DMS53 (cell line): Measurements from ENCODE around the gene RBX1.
"Not testable (repeated sequence)": the region's sequence is repeated elsewhere in the genome, so short reads cannot be mapped to it uniquely, and the experiment has no call there.

Experiments used
- DNase-seq: peaks from one replicate; lab custom pipeline; 2025; lab: John Stamatoyannopoulos, UW

Gene RBX1

DNA sequence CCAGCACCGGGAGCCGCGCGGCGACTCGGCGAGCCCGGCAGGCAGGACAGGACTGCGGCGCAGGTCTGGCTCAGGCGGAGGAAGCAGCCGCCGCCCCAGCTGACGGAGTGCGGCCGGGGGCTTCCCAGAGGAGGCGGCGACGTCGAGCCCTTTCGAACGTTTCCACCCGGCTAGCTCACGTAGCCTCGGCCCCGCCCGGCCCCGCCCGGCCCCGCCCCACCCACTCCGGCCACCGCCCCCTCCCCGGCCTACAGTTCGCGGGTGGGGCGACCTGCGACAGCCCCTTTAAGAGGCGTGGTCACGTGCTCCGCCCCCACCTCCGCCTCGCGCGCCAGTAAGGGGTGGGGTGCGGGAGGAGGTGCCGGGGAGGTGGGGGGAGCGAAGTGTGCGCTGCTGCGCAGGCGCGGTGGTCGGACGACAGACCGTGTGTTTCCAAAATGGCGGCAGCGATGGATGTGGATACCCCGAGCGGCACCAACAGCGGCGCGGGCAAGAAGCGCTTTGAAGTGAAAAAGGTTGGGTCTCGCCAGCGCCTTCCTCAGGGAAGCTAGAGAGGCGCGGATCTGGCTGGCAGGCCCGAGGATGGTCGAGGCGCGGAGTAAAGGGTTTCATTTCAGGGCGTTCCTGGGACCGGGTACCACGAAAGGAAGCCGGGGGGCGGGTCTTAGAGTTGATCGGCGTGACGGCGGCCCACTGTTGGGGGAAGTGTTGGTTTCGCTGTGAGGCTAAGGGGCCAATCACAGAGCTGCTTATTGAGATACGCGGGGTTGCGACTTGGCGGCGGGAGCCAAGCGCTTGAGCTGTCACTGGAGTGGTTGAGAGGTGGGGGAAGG is at the start of gene RBX1:
RBX1 (plus strand) TSS at position 417 of the 833 bp plus-strand sequence; CDS start at position 438, 21 bp downstream.
- DNase-seq: peak; percentile 96

DNA sequence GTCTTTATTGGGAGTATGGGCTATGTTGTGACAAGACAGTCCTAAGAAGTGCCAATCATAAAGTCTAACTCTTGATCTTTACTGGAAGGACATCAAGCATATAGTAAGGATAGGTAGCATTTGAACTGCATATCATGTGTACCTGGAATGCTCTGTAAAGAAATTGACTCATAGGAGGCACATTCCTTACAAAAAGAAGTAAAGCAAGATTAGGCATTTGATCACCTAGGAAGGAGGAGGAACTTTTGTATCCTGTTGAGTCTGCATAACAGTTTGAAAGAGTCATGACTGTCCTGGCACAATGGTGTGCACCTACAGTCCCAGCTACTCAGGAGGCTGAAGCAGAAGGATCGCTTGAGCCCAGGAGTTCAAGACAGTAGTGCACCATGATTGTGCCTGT is 47.1 kb upstream of the RBX1 start:
- DNase-seq: no peak

DNA sequence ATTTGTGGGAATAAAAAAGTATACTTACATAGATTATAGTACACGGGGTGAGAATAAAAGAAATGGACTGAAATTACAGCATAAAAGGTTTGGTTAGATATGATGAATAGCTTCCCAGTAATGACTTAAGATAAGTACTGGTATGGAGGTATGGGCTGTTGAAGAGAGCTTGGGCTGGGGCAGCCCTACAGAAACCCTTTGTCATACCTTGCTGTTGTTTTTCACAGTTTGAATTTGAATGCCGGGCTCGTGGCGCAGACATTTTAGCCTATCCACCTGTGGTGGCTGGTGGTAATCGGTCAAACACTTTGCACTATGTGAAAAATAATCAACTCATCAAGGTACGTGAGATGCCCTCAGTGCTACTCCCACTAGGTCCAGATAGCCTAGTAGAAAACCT is 42.3 kb upstream of the RBX1 start:
- no peak for DNase-seq

DNA sequence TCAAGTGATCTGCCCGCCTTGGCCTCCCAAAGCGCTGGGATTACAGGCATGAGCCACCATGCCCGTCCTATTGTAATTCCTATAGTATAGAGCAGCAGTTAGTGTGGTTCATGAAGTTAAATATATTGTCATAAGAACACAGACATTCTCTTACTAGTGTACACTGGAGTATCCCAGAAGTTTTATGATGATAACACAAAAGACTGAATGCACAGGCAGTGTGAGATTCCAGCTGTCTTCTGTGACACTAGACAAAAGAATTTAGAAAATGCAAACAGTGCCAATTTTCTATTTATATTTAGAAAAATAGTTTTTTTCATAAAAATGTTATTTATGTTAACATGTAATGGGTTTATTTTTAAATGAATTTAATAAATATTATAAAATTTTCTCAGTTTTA is 39.4 kb upstream of the RBX1 start:
- no peak for DNase-seq

DNA sequence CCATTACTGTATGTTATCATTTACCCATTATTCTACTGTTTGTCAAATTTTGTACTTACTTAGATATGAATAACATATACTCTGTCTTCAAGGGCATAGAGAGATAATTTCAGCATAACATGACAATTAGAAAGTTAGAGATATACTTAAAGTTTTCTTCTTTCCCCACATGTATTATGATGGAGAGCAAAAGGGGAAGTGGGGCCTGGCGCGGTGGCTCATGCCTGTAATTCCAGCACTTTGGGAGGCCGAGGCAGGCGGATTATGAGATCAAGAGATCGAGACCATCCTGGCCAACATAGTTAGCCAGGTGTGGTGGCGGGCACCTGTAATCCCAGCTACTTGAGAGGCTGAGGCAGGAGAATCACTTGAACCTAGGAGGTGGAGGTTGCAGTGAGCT is 38.2 kb upstream of the RBX1 start:
- DNase-seq: not testable (repeated sequence)

DNA sequence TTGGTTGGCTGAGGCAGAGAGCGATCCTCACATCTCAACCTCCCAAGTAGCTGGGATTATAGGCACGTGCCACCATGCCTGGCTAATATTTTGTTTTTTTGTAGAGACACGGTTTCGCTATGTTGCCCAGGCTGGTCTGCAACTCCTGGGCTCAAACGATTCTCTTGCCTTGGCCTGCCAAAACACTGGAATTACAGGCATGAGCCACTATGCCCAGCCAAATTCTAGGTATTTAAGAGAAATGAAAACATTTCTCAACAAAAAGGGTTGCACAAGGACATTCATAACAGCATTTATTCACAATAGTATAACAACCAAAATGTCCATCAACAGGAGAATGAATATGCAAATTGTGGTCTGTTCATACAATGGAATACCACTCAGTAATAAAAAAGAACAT is 31.7 kb upstream of the RBX1 start:
- DNase-seq: no peak

DNA sequence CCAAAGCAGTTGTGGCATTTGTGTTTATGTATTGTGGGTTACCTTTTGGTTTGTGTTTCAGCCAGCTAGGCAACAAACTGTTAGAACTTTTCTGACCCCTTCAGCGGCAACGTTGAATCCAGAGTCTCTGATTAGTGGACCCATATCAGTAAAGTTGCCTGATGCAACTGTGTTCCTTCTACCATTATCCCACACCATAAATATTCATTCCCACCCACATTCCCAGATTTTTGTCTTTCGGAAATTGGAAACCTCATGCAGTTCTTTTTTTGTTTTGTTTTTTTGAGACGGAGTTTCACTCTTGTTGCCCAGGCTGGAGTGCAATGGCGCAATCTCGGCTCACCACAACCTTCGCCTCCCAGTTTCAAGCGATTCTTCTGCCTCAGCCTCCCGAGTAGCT is 30.7 kb upstream of the RBX1 start:
- no peak for DNase-seq

DNA sequence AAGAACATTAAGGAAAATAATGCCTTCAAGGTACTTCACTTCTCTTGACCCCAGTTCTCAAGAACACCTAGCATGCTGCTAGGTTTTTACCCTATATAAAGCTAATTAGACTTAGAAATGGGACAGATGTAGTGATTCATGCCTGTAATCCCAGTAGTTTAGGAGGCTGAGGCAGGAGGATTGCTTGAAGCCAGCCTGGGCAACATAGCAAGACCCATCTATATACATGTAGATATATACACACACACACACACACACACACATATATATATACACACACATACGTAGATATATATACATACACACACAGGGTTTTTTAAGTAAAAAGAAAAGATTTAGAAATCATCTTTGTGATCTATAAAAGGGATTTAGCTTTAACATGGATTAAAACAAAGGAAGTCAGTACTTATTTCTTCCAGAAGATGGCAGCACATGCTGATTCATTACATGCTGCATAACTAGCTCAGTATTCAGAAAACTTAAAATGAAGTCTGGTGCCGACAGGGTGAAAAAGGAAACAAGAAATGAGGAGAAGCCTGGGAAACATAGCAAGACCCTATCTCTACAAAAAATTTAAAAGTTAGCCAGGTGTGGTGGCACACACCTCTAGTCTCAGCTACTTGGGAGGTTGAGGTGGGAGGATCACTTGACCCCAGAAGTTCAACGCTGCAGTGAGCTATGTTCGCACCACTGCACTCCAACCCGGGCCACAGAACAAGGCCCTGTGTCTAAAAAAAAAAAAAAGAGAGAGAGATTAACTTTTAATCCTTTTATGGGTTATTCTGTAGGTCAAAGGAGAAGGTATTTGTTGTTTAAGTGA is 28.5 kb upstream of the RBX1 start:
- DNase-seq: peak; percentile 70

DNA sequence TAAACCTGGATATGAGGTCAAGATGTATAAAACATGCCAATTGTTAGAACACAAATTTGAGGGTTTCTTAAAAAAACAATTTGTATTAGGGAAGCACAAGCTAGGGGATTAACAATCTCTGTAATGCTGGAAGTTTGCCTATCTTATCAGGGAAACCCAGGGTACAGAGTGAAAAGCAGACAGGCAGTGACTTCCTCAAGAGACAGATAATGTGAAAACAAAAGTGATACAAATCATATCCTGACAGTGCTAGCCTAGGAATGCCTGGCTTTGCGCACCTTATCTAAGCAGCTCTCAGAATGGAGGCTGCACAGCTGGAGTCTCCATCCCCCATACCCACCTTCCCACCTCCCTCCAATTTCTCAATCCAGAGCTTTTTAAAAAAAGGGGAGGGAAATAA is 22.5 kb upstream of the RBX1 start:
- no peak for DNase-seq

DNA sequence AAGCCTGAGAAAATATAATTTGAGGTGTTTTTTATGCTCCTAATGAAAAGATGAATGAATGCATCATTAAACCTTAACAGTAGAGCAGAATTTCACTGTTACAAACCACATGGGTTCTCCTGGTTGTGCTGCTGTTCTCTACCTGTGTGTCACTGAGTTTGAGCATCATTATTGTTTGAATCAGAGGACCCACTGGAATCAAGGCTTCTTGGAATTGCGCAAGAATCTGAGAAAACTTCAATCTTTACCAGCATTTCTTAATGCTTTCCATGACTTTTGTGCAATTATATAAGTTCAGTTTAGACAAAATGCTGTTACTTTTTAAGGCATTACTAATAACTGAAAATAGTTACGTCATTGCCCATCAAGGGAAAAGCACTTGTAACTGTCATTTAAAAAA is 18.8 kb upstream of the RBX1 start:
- no peak for DNase-seq

DNA sequence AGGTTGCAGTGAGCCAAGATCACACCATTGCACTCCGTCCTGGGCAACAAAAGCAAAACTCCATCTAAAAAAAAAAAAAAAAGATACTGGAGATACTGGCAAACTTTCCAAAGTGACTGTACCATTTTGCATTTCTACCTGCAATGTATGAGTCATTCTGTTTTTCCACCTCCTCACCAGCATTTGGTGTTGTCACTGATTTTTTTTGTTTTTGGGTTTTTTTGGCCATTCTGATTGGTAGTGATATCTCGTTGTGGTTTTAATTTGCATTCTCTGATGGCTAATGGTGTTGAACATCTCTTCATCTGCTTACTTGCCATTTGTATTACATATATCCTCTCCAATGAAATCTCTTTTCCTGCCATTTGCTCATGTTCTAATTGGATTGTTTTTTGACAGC is 12.0 kb upstream of the RBX1 start:
- no peak for DNase-seq

DNA sequence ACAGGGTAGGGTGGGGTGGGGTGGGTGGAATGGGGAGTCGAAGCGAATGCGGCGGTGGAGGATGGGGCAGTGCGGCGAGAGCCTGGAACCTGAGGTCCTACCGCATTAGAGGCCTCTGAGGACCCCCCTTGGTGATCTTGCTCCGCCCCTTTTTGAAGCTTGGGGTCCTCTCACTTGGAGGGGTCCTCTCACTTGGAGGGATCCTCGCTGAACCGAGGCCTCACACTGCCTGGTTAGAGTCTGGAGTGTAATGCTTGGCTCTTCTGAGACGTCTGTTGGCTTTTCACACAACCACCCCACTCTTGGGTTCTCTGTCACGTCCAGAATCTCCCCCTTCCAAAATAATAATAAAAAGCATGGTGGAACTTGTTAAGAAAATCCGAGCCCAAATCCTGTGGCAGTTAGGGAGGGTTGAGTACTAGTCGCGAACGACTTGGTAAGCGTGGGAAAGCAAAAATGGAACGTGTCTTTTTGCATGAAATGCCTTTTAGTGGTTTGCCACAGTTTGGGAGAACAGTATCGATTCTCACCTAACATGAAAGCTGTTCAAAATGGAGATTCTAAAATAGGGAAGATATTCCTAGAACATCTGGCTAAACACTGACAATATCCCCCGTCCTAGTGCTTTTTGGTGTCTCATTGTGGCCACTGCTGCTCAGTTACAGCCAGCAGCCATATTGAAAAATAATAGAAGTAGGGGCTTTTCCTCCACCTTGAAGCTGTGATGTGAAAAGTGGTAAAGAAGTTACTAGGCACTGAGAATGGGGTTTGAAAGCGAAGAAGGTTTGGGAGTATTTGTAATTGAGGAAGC is 822 bp downstream of the RBX1 start:
- no peak for DNase-seq

DNA sequence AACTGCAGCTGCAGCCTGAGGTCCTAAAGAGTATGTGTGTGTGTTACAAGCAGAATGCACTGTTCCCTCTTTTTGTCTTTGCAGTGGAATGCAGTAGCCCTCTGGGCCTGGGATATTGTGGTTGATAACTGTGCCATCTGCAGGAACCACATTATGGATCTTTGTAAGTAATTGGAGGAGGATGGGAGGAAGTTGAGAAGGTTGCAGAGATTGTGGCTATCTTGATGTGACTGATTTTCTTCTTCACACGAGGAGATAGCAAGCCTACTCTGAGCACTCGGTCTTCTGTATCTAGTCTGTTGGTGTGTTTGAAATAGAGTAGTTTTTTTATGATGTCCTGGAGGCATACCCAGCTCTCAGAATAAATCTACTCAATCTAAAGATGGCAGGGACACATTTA is 2.3 kb downstream of the RBX1 start:
- DNase-seq: no peak

DNA sequence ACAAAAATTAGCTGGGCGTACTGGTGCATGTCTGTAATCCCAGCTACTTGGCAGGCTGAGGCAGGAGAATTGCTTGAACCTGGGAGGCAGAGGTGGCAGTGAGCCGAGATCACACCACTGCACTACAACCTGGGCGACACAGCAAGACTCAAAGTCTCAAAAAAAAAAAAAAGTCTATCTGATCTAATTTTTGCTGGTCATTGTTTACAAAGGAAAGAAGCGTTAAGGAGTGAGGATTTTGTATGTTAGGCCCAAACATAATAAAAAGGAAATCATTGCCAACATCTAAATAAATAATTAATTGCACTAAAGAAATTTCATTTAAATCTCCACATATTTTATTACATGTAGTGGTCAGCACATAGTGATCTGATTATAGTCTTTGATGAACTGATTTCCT is 2.9 kb downstream of the RBX1 start:
- no peak for DNase-seq

DNA sequence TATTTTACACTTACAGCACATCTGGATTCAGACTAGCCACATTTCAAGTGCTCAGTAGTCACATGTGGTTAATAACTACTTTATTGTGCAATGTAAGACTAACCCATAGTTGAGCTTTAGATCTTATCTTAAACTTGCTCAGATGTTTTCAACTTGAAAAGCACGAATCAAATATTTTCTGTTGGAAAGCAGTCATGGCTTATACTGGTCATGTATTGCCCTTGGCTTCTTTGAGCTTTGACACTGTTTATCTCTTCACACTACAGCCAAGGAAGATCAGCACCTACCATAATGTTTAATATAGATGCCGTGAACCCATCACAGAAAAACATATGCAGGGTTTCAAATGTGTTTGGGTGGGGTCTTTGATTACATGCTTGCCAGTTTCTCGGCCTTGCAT is 4.4 kb downstream of the RBX1 start:
- no peak for DNase-seq

DNA sequence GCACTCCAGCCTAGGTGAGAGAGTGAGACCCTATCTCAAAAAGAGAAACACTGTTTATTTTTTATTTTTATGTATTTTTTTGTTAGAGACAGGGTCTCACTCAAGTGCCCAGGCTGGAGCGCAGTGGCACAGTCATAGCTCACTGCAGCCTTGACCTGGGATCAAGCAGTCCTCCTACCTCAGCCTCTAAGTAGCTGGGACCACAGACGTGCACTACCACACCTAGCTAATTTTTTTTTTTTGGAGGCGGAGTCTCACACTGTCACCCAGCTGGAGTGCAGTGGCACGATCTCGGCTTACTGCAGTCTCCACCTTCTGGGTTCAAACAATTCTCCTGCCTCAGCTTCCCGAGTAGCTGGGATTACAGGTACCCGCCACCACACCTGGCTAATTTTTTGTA is 6.4 kb downstream of the RBX1 start:
- DNase-seq: no peak

DNA sequence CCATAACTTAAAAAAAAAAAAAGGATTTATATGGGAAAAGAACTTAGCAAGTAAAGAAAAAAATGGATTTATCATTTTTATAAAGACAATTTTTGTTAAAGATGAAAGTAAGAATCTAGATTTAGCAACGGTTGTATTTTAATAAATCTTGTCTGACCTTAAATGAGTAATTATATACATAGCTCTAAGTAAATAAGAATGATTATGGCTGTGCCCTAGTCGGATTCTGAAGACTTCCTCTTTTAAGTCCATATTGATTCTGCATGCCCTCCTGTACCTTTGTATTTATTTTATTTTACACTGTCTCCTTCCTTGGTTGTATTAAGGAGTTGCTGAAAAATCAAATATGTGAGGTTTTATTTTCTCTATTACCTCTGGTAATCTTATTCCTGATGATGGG is 7.1 kb downstream of the RBX1 start:
- DNase-seq: no peak

DNA sequence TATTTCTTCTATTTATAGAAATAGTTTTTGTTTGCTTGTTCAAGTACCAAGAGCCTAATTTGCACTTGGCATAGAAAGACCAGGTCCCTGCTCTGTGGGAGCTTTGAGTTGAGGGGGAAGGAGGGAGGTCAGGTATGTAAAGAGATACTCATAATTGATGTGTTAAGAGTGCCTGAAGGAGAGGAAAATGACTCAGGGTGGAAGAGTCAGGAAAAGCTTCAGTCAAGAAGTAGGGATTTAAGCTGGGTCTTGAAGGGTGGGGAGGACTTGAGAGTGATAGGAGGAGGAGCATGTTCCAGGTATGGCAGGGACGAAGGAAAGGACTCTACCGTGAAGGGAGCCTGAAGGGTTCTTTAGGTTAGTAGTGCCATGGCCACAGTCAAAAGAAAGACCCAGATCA is 9.0 kb downstream of the RBX1 start:
- no peak for DNase-seq

DNA sequence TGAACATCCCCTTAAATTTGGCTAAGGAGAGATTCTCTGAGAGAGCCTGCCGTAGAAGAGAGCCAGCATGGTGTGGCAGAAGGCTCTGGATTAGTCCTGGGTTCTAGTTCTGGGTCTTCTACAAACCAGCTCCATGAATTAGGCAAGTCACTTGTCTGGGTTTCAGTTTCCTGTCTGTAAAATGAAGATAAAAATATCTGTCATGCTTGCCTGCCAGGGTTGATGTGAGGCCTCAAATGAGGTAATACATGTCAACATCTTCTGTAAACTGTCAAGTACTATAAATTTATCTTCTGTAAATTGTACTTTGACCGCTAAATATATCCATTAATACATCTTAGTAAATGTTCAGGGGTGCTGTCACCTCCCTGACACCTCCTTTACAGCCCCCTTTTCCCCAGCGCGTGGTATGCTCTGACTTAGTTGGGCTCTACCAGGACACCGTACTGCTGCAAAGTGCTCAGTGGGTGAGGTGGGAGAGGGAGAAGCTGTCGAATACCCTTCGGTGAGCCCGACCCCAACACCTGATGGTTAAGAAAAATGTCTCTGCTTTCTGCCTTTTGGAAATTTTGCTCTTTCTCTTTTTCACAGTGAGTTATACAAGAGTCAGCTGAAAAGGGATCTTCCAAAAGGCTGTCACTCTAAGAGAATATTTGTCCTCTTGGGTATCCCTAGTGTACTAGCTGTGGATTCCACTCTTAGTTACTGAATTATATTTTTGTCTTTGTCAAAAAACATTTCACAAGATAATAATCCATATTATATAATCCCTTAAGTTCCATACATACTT is 15.0 kb downstream of the RBX1 start:
- DNase-seq: no peak

DNA sequence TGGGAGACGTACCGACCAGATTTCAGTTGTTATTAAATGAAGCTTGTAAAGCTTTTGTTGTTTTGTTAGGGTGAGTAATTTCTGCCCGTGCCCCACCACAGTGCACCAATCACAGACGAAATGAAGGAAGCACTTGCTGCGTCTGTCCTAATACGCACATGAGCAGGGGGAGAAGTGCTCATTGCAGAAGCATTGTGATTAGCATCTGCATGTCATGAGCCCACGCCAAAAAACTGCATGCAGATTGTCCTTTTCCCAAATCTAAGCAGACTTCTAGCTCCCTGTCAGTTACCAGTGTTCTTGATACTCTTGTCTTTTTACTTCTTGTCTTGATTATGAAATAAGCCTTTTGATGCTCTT is 15.5 kb downstream of the RBX1 start:
- no peak for DNase-seq

DNA sequence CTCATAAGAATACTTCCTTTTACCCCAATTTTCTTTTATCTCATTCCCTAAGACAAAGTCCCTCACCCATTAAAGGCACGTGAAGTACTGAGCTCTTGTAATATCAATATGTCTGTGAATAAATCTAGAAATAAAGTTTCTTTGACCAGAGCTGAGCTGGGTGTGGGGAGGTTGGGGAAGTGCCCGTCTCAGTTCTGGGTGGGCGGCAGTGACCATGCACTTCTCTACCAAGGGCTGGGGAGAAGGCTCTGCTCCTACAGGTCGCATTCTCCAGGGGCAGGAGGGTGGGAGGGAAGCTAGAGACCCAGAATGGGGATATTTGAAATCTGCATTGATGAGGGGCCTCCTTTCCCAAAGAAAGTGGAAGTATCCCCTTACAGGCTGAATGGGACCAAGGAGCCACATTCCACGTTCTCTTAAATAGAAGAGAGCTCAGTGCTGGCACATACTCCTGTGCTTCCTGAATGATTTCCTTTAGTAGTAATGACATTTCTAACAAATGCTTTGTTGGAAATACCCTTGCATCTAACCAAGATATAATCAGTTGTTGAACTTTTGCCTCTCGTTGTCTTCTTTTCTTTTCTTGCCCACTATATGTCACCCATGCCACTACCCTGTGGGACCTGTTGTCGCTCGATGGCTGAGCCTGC is 16.1 kb downstream of the RBX1 start:
- no peak for DNase-seq
